Neural cell (in vitro differentiated cells): ENCODE data around the gene INS. TPM values are rescaled to one million over a fixed set of nuclear protein-coding genes. Genes with fewer than 3 reads are reported as not detected.

ENCODE experiments used
- H2AFZ ChIP-seq: fragments of 200-600, 300-800 bp; sonication (generic), shearing (Covaris generic); 2 replicates; pipeline ENCODE4 v1.6.0; 2014; ENCODE audit warnings: low read depth, mild to moderate bottlenecking, antibody characterized with exemption, low read length, moderate library complexity
- H3F3A ChIP-seq: fragments of 200-600 bp; shearing (Covaris generic); 2 replicates; pipeline ENCODE4 v1.6.1; 2016; ENCODE audit warnings: mild to moderate bottlenecking, moderate library complexity, mixed read lengths, antibody characterized with exemption, low read length; ENCODE audit not compliant: insufficient read depth, poor library complexity, severe bottlenecking
- H3K27ac ChIP-seq: fragments of 200-600, 300-800 bp; sonication (generic), shearing (Covaris generic); 2 replicates; pipeline ENCODE4 v1.5.1; 2014; ENCODE audit warnings: mild to moderate bottlenecking, low read length, moderate library complexity
- H3K27me3 ChIP-seq: fragments of 300-800, 200-600 bp; sonication (generic), shearing (Covaris generic); 2 replicates; pipeline ENCODE4 v1.6.0; 2014; ENCODE audit warnings: mild to moderate bottlenecking, low read depth, low read length, moderate library complexity; ENCODE audit not compliant: insufficient read depth
- H3K36me3 ChIP-seq: fragments of 300-800, 200-600 bp; sonication (generic), shearing (Covaris generic); 2 replicates; pipeline ENCODE4 v1.5.1; 2014; ENCODE audit warnings: mild to moderate bottlenecking, antibody characterized with exemption, low read length, moderate library complexity; ENCODE audit not compliant: insufficient read depth
- H3K4me2 ChIP-seq: fragments of 300-800, 200-600 bp; sonication (generic), shearing (Covaris generic); 2 replicates; pipeline ENCODE4 v1.6.0; 2014; ENCODE audit warnings: mild to moderate bottlenecking, low read length
- H3K4me3 ChIP-seq: fragments of 300-800, 200-600 bp; sonication (generic), shearing (Covaris generic); 2 replicates; pipeline ENCODE4 v1.5.1; 2014; ENCODE audit warnings: mild to moderate bottlenecking, low read length, moderate library complexity
- H3K79me2 ChIP-seq: fragments of 200-600 bp; shearing (Covaris generic); replicated peaks from 2 replicates; pipeline ENCODE4 v1.6.0; 2014; ENCODE audit warnings: mild to moderate bottlenecking, low read length, moderate library complexity; ENCODE audit not compliant: insufficient read depth
- H3K9ac ChIP-seq: fragments of 300-800, 200-600 bp; sonication (generic), shearing (Covaris generic); 2 replicates; pipeline ENCODE4 v1.6.1; 2016; ENCODE audit warnings: mild to moderate bottlenecking, low read length, mixed read lengths
- H3K9me2 ChIP-seq: fragments of 200-600 bp; shearing (Covaris generic); 2 replicates; pipeline ENCODE4 v1.6.1; 2016; ENCODE audit warnings: mild to moderate bottlenecking, low read length, mixed read lengths; ENCODE audit not compliant: insufficient read depth
- H3K9me3 ChIP-seq: fragments of 200-600, 300-800 bp; sonication (generic), shearing (Covaris generic); 2 replicates; pipeline ENCODE4 v1.6.1; 2016; ENCODE audit warnings: mild to moderate bottlenecking, mixed run types, low read length, moderate library complexity, mixed read lengths
- H4K20me1 ChIP-seq: fragments of 200-600 bp; shearing (Covaris generic); 2 replicates; pipeline ENCODE4 v1.6.1; 2016; ENCODE audit warnings: mild to moderate bottlenecking, mixed run types; ENCODE audit not compliant: insufficient read depth
- CTCF ChIP-seq: fragments of 450-650 bp; IDR thresholded peaks from 2 replicates; pipeline ENCODE4 v1.5.1; 2014; ENCODE audit warnings: antibody characterized with exemption, mild to moderate bottlenecking, moderate library complexity; ENCODE audit not compliant: poor library complexity, severe bottlenecking
- EP300 ChIP-seq: fragments of 450-650 bp; conservative IDR thresholded peaks from 2 replicates; pipeline ENCODE4 v1.6.1; 2014; ENCODE audit warnings: antibody characterized with exemption, mild to moderate bottlenecking, moderate library complexity; ENCODE audit not compliant: poor library complexity, severe bottlenecking
- EZH2 ChIP-seq: fragments of 200-600, 300-800 bp; shearing (Covaris generic), sonication (generic); IDR thresholded peaks from 2 replicates; pipeline ENCODE4 v1.6.1; 2014; ENCODE audit warnings: antibody characterized with exemption, low read length, borderline replicate concordance, mild to moderate bottlenecking; ENCODE audit not compliant: insufficient read depth, poor library complexity, severe bottlenecking
- MXI1 ChIP-seq: fragments of 450-650 bp; conservative IDR thresholded peaks from 2 replicates; pipeline ENCODE4 v1.6.1; 2014; ENCODE audit warnings: antibody characterized with exemption, mild to moderate bottlenecking; ENCODE audit not compliant: poor library complexity, severe bottlenecking
- POLR2AphosphoS5 ChIP-seq: IDR thresholded peaks from 2 replicates; pipeline ENCODE4 v1.6.1; 2012
- RAD21 ChIP-seq: fragments of 450-650 bp; conservative IDR thresholded peaks from 2 replicates; pipeline ENCODE4 v1.6.1; 2014; ENCODE audit warnings: antibody characterized with exemption, mild to moderate bottlenecking, moderate library complexity
- REST ChIP-seq: IDR thresholded peaks from 2 replicates; pipeline ENCODE4 v1.6.1; 2012; ENCODE audit warnings: borderline replicate concordance
- SMC3 ChIP-seq: fragments of 450-650 bp; conservative IDR thresholded peaks from 2 replicates; pipeline ENCODE4 v1.6.1; 2014; ENCODE audit warnings: antibody characterized with exemption, mild to moderate bottlenecking, moderate library complexity; ENCODE audit not compliant: poor library complexity
- TAF1 ChIP-seq: IDR thresholded peaks from 2 replicates; pipeline ENCODE4 v1.6.1; 2012; ENCODE audit warnings: low read depth
- polyA plus RNA-seq: library from polyadenylated mRNA; depleted of rRNA; stranded (reverse); fragments of >200 nt; gene quantifications from 2 replicates; pipeline ENCODE4 v1.2.3, GENCODE V29; 2014

Gene INS
- polyA plus RNA-seq, 1 donor from 2014 or later = not detected

- Histone ChIP-seq H3K4me2 (no peak overlapping the region), H4K20me1 (no peaks in the 10 kb centered on the region), H3F3A (no peaks in the 10 kb centered on the region), H2AFZ (no peak overlapping the region), H3K79me2 (no peaks in the 10 kb centered on the region), H3K9me3 (no peaks in the 10 kb centered on the region), H3K9ac (no peak overlapping the region), H3K27me3 (no peaks in the 10 kb centered on the region), H3K36me3 (no peaks in the 10 kb centered on the region), H3K27ac (no peak overlapping the region), H3K4me3 (no peak overlapping the region), H3K9me2 (no peaks in the 10 kb centered on the region)
- no peak for TF ChIP-seq POLR2AphosphoS5
- no peak for TF ChIP-seq MXI1
- TF ChIP-seq EZH2 = no peak
- TF ChIP-seq SMC3 = no peak
- no peak for TF ChIP-seq TAF1
- TF ChIP-seq CTCF = no peak
- no peak for TF ChIP-seq REST
- TF ChIP-seq EP300 = no peak
- TF ChIP-seq RAD21 = no peak
These were observed 4.0 kb upstream of the INS start for GRCh38 chr11:2164861-2165555.

GRCh38 chr11:2164081-2164480 is 3.1 kb upstream of the INS start:
- no peaks in the 10 kb centered on the region for H3K9me3 ChIP-seq
- H3K4me2 ChIP-seq = no peak overlapping the region
- TF ChIP-seq CTCF (no peak), TAF1 (no peak)
- H3K79me2 ChIP-seq = no peaks in the 10 kb centered on the region
- no peaks in the 10 kb centered on the region for H4K20me1 ChIP-seq
- no peak overlapping the region for H3K4me3 ChIP-seq
- H3K9ac ChIP-seq = no peak overlapping the region
- H3K36me3 ChIP-seq = no peaks in the 10 kb centered on the region
- no peaks in the 10 kb centered on the region for H3F3A ChIP-seq
- no peak overlapping the region for H2AFZ ChIP-seq
- no peak overlapping the region for H3K27ac ChIP-seq
- H3K27me3 ChIP-seq = no peaks in the 10 kb centered on the region
- H3K9me2 ChIP-seq = no peaks in the 10 kb centered on the region
